NCI-H1092 treated with DMSO at 0.1 percent for 48 hours (cell line): ENCODE data around the gene PTPN14.

Experiments used
- DNase-seq: peaks from one replicate; lab custom pipeline; 2025; lab: John Stamatoyannopoulos, UW

Gene PTPN14

GRCh38 chr1:214568328-214568727 lies 16.9 kb upstream of the PTPN14 start:
- peak; percentile 52 for DNase-seq

- DNase-seq, result no peak
Measured at GRCh38 chr1:214567481-214567980, 16.1 kb upstream of the PTPN14 start.

GRCh38 chr1:214566158-214567104 lies 15.0 kb upstream of the PTPN14 start:
- DNase-seq, result no peak

DNA sequence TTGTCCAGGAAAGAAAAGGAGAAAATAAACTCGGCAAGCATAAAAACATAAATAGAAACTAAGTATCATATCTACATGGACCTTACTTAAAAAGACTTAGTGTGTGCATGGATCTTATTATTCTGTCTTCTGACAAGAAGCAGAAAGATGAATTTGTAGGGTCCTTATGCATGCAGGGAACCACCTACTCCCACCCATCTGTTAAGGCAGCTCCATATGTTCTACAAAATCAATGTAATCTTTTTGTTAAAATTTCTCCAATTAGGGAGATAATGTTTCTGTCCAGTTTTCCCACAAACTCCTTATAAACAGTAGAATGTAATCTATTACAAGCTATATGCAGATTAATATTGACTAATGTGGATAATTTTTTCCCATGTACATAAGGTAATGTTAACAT lies 13.9 kb upstream of the PTPN14 start:
- DNase-seq, result no peak

GRCh38 chr1:214563881-214564280 lies 12.5 kb upstream of the PTPN14 start:
- DNase-seq, result no peak

DNA sequence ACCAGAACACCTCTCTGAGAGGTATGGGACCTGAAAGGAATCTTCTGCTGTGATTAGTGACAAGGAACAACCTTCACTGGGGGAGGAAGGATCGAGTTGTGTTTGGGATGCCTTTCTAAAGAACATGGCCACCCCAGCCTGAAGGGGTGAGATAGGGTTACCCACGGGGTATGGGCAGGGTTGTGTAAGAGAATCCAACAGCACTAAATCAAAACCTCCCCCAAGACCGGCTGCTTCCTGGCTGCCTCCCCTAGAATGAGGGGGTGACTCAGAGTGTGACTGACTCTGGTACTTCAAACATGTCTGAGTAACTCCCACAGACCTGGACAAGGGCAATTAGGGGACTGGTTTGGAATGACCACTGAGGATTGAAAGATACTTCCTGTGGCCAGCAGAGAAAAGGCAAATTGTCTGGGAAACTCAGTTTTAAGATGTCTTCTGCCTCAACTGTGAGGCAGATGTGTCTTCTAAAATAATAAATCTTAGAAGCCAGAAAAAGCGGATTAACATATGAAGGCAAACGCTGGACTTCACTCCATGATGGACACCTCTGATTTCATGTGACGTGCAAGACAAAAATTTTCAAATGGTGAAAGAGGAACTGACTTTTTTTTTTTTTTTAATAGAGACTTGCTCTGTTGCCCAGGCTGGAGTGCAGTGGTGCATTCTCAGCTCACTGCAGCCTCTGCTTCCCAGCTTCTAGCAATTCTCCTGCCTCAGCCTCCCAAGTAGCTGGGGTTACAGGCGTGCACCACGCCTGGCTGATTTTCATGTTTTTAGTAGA lies 6.7 kb upstream of the PTPN14 start:
- no peak for DNase-seq

GRCh38 chr1:214553142-214553710 lies 1.8 kb upstream of the PTPN14 start:
- DNase-seq, result no peak

DNA sequence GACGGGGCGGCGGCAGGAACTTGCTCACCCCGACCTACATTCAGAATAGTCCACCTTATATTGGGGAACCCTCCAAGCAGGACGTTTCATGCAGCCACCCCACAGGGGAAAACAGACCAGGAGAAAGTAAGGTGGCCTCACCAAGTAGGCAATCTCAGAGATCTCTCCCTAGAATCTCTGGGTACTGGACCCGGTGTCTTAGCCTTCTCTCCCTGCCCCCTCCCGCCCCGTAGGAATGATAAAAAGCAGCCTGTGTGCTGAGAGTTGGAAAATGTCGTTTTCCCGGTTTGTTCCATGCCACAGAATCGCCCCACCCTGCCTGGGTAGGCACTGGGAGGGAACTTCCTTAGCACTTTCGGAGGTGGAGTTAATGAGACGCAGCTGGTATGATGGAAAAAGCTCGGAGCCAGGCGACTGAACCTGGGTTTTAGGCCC lies 789 bp upstream of the PTPN14 start:
- no peak for DNase-seq

- DNase-seq, result no peak
Measured at GRCh38 chr1:214550857-214551435, 456 bp downstream of the PTPN14 start.

GRCh38 chr1:214550013-214550856 lies 1.2 kb downstream of the PTPN14 start:
- DNase-seq, result no peak

DNA sequence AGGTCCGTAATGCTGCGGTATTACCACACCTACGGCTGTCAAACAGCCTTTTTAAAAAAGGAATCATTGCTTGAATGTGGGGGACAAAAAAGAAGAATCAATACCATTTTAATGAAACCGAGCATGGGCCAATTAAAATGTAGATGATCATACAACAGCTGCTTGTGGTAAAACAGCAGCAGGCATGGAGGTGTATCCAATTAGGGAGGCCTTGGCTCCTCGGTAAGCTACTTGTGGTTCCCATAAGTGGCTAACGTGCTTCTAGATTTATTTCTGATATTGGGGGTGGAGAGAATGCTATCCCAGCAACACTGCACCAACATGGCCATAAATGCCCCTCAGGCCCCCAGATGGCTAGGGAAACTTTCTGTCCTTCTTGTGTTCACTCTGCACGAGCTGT lies 1.8 kb downstream of the PTPN14 start:
- no peak for DNase-seq

GRCh38 chr1:214548988-214549387 lies 2.4 kb downstream of the PTPN14 start:
- DNase-seq, result no peak

GRCh38 chr1:214548271-214548670 lies 3.1 kb downstream of the PTPN14 start:
- no peak for DNase-seq

GRCh38 chr1:214547747-214548146 lies 3.7 kb downstream of the PTPN14 start:
- DNase-seq, result no peak

- DNase-seq, result no peak
Measured at GRCh38 chr1:214546886-214547641, 4.3 kb downstream of the PTPN14 start.

DNA sequence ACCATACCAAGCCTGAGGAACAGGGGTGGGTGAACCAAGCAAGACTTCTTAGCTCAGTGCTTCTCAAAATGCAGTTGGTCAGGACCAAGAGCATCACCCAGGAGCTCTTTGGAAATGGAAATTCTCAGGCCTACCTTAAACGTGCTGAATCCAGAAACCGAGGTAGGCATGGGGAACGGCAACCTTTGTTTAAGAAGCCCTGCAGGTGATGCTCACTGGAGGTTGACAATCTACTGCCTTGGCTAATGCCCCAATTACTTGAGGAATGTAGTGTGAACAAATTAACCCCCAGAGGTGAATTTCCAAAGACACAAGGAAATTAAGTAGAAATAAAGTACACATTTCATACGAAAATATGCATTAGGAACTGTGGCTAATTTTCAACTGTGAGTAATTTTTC lies 5.3 kb downstream of the PTPN14 start:
- DNase-seq, result no peak

DNA sequence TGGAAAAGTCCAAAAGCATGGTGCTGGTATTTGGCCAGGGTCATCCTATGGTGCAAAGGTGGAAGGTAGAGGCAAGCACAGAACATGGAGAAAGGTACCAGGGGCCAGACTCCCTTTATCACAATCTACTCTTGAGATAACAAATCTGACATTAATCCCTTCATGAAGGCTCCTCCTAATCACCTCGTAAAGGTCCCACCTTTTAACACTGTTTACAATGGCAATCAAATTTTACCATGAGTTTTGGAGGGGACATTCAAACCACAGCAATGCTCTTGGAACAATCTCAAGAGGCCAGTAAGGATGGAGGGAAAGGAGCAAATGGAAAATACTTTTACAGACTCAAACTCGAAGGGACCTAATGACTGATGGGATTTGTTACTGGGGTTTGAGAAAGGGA lies 6.1 kb downstream of the PTPN14 start:
- no peak for DNase-seq

GRCh38 chr1:214544791-214545190 lies 6.6 kb downstream of the PTPN14 start:
- no peak for DNase-seq

DNA sequence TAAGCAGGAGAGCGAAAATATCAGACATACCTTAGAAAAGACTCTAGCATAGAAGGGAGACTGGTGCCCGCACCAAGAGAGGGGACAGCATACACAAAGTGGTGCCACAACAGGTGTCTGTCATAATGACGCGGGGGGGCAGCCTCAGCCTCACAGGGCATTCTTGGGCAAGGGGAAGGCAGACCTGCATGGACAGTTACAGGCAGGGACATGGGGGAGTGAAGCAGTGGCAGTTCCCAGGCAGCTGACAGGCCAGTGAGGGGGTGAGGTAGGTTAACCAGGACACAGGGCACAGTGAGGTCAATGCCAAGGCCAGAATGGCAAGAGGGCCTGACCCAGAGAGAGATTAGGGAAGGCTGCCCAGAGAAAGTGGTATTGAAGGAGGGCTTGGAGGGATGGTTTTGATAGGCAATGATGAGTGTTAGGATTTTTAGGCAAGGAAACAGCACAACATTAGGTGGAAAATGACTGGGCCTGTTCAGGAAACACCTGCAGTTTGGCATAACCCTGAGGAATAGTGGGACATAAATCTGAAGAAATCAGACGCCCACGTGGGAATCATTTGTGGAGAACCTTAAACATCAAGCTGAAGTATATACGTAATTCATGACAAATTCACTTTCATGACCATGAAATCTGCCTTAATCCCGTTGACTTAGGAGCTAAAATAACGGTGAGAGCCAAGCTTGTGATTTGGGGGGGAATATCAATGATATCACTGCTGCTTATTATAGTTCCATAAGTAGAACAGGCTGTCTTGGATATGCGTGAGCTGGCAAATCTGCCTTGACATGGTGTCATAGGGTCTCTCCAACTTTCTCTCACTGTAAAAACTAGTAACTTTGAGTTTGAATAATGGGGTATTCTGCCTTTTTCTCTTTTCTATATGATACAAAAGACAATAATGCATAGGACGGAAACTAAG lies 8.9 kb downstream of the PTPN14 start:
- no peak for DNase-seq
